Chondrocyte (in vitro differentiated cells): ENCODE data around the gene RER1. TPM values are rescaled to one million over a fixed set of nuclear protein-coding genes. Genes with fewer than 3 reads are reported as not detected.

ENCODE experiments used
- DNase-seq: peaks from one replicate; pipeline ENCODE4 v3.0.0; 2021; ENCODE audit warnings: mixed read lengths, low spot score
- H3K27ac Mint-ChIP-seq: one replicate; pipeline ENCODE4 v1.8.0; 2021; ENCODE audit warnings: mild to moderate bottlenecking, moderate library complexity, mixed read lengths; ENCODE audit not compliant: unreplicated experiment
- H3K27me3 Mint-ChIP-seq: 2 replicates; pipeline ENCODE4 v1.8.0; 2021; ENCODE audit warnings: low read depth, mixed read lengths
- H3K36me3 Mint-ChIP-seq: 2 replicates; pipeline ENCODE4 v1.8.0; 2021; ENCODE audit warnings: low read depth, mixed read lengths
- H3K4me1 Mint-ChIP-seq: 2 replicates; pipeline ENCODE4 v1.8.0; 2021; ENCODE audit warnings: low read depth, mild to moderate bottlenecking, mixed read lengths
- H3K4me3 Mint-ChIP-seq: one replicate; pipeline ENCODE4 v1.8.0; 2021; ENCODE audit warnings: mild to moderate bottlenecking, moderate library complexity, mixed read lengths; ENCODE audit not compliant: unreplicated experiment
- H3K9me3 Mint-ChIP-seq: 2 replicates; pipeline ENCODE4 v1.8.0; 2021; ENCODE audit warnings: low read depth, mixed read lengths
- CTCF ChIP-seq: fragments of 200-600 bp; sonication (generic); IDR thresholded peaks from 2 replicates; pipeline ENCODE4 v1.5.0; 2021; ENCODE audit warnings: antibody characterized with exemption, mild to moderate bottlenecking, moderate library complexity
- total RNA-seq: library from RNA; stranded (reverse); gene quantifications from 3 replicates; pipeline ENCODE4 v1.2.1, GENCODE V29; 2021

RER1 gene
- total RNA-seq, 1 donor from 2014 or later: 158 TPM

GRCh38 chr1:2408859-2409276 is 17.2 kb downstream of the RER1 start:
- peaks cover 6% of the 10 kb centered on the region for H3K36me3 Mint-ChIP-seq
- TF ChIP-seq CTCF: no peak
- H3K9me3 Mint-ChIP-seq: no peaks in the 10 kb centered on the region
- peaks cover 37% of the 10 kb centered on the region for H3K4me1 Mint-ChIP-seq
- DNase-seq: peak; percentile 78
- H3K27me3 Mint-ChIP-seq: no peaks in the 10 kb centered on the region
- H3K27ac Mint-ChIP-seq: peak overlapping the region; percentile 32
- H3K4me3 Mint-ChIP-seq: no peak overlapping the region

GRCh38 chr1:2409745-2410144 is 18.1 kb downstream of the RER1 start:
- DNase-seq: no peak
- Mint-ChIP-seq H3K4me3 (no peak overlapping the region), H3K9me3 (no peaks in the 10 kb centered on the region), H3K4me1 (peaks cover 36% of the 10 kb centered on the region), H3K27ac (no peak overlapping the region), H3K36me3 (peaks cover 4% of the 10 kb centered on the region), H3K27me3 (no peaks in the 10 kb centered on the region)
- TF ChIP-seq CTCF: no peak

- H3K27ac Mint-ChIP-seq: peak overlapping the region; percentile 74
- peaks cover 4% of the 10 kb centered on the region for H3K36me3 Mint-ChIP-seq
- no peak for TF ChIP-seq CTCF
- peak overlapping the region; percentile 82 for H3K4me3 Mint-ChIP-seq
- H3K27me3 Mint-ChIP-seq: no peaks in the 10 kb centered on the region
- H3K9me3 Mint-ChIP-seq: no peaks in the 10 kb centered on the region
- no peak for DNase-seq
- peaks cover 19% of the 10 kb centered on the region for H3K4me1 Mint-ChIP-seq
Observed at GRCh38 chr1:2411801-2412394, 20.3 kb downstream of the RER1 start.

GRCh38 chr1:2412395-2412772 is 20.7 kb downstream of the RER1 start, which contains the start of gene PEX10:
PEX10 (minus strand) TSS chr1:2412564; CDS start chr1:2412502, 62 bp downstream.
- Mint-ChIP-seq H3K4me1 (peaks cover 18% of the 10 kb centered on the region), H3K36me3 (peaks cover 4% of the 10 kb centered on the region), H3K27me3 (no peaks in the 10 kb centered on the region), H3K4me3 (peak within 1 kb of the TSS; percentile 82), H3K9me3 (no peaks in the 10 kb centered on the region), H3K27ac (peak within 1 kb of the TSS; percentile 74)
- TF ChIP-seq CTCF: no peak
- peak; percentile 99 for DNase-seq

- no peaks in the 10 kb centered on the region for H3K9me3 Mint-ChIP-seq
- H3K4me3 Mint-ChIP-seq: peak overlapping the region; percentile 72
- peak; percentile 19 for TF ChIP-seq CTCF
- H3K27ac Mint-ChIP-seq: no peak overlapping the region
- H3K4me1 Mint-ChIP-seq: peaks cover 18% of the 10 kb centered on the region
- DNase-seq: no peak
- peaks cover under 1% of the 10 kb centered on the region for H3K27me3 Mint-ChIP-seq
- H3K36me3 Mint-ChIP-seq: no peaks in the 10 kb centered on the region
Observed at GRCh38 chr1:2412773-2413494, 21.3 kb downstream of the RER1 start.
